Sigmoid colon (tissue), 4 donors: ENCODE data around the gene ANKAR.

Experiments
- CTCF ChIP-seq, 4 experiments: fragments of 450-650 bp in 3 of 4; fragments of 200-600 bp in 1 of 4; IDR thresholded peaks; one replicate each; pipeline ENCODE4 v1.5.1; 2016 to 2019; ENCODE audit warnings: antibody characterized with exemption in 4 of 4, mild to moderate bottlenecking in 3 of 4, moderate library complexity in 2 of 4
- EP300 ChIP-seq, 4 donors: sonication (generic); formaldehyde crosslinking; IDR thresholded peaks; one replicate each; pipeline ENCODE4 v1.6.1; 2017; ENCODE audit warnings: antibody characterized with exemption in 4 of 4
- POLR2A ChIP-seq, 2 donors: fragments of 450-650 bp; IDR thresholded peaks; one replicate each; pipeline ENCODE4 v1.6.1; 2016; ENCODE audit warnings: antibody characterized with exemption in 2 of 2, mild to moderate bottlenecking in 2 of 2, moderate library complexity in 2 of 2
- POLR2AphosphoS5 ChIP-seq, 4 donors: sonication (generic); formaldehyde crosslinking; IDR thresholded peaks; one replicate each; pipeline ENCODE4 v1.6.1; 2017; ENCODE audit warnings: antibody characterized with exemption in 4 of 4

GRCh38 chr2:189696223-189696622 lies 21.8 kb downstream of the ANKAR start:
- TF ChIP-seq POLR2A (IDR thresholded peaks at IDR 0.05) = no peak
- TF ChIP-seq CTCF (IDR thresholded peaks at IDR 0.05) = no peak
- no peak for TF ChIP-seq POLR2AphosphoS5 (IDR thresholded peaks at IDR 0.05)
- TF ChIP-seq EP300 (IDR thresholded peaks at IDR 0.05) = no peak
